ENCODE results near the gene CNTN5.

CNTN5 gene

GRCh38 chr11:99934008-99934407 is 913.3 kb downstream of the CNTN5 start:
- DNase-seq (ENCODE audit: low read depth): no peak

- DNase-seq (ENCODE audit: low read depth): no peak
Observed at GRCh38 chr11:99937330-99937729, 916.6 kb downstream of the CNTN5 start.

- DNase-seq (ENCODE audit: low read depth): no peak
Observed at GRCh38 chr11:99952816-99953215, 932.1 kb downstream of the CNTN5 start.

GRCh38 chr11:99960536-99960935 is 939.8 kb downstream of the CNTN5 start:
- no peak for DNase-seq (ENCODE audit: low read depth)

- DNase-seq (ENCODE audit: low read depth): no peak
Observed at GRCh38 chr11:99968336-99968735, 947.6 kb downstream of the CNTN5 start.

- DNase-seq (ENCODE audit: low read depth): no peak
Observed at GRCh38 chr11:99973993-99974392, 953.2 kb downstream of the CNTN5 start.

GRCh38 chr11:99979042-99979441 is 958.3 kb downstream of the CNTN5 start:
- no peak for DNase-seq (ENCODE audit: low read depth)

GRCh38 chr11:99987821-99988470 is 967.2 kb downstream of the CNTN5 start:
- DNase-seq (ENCODE audit: low read depth): no peak

- DNase-seq (ENCODE audit: low read depth): no peak
Observed at GRCh38 chr11:99988471-99988837, 967.7 kb downstream of the CNTN5 start.

- DNase-seq (ENCODE audit: low read depth): no peak
Observed at GRCh38 chr11:100003985-100004384, 983.2 kb downstream of the CNTN5 start.

- DNase-seq (ENCODE audit: low read depth): no peak
Observed at GRCh38 chr11:100004541-100004940, 983.8 kb downstream of the CNTN5 start.

- DNase-seq (ENCODE audit: low read depth): no peak
Observed at GRCh38 chr11:100008417-100008816, 987.7 kb downstream of the CNTN5 start.

GRCh38 chr11:100009728-100010127 is 989.0 kb downstream of the CNTN5 start:
- no peak for DNase-seq (ENCODE audit: low read depth)

GRCh38 chr11:100010393-100010792 is 989.6 kb downstream of the CNTN5 start:
- no peak for DNase-seq (ENCODE audit: low read depth)

GRCh38 chr11:100011697-100012096 is 990.9 kb downstream of the CNTN5 start:
- DNase-seq (ENCODE audit: low read depth): no peak

- no peak for DNase-seq (ENCODE audit: low read depth)
Observed at GRCh38 chr11:100013011-100013410, 992.3 kb downstream of the CNTN5 start.

- no peak for DNase-seq (ENCODE audit: low read depth)
Observed at GRCh38 chr11:100031973-100032372, 1011.2 kb downstream of the CNTN5 start.

- no peak for DNase-seq (ENCODE audit: low read depth)
Observed at GRCh38 chr11:100061006-100061405, 1040.3 kb downstream of the CNTN5 start.

GRCh38 chr11:100066399-100066798 is 1045.7 kb downstream of the CNTN5 start:
- no peak for DNase-seq (ENCODE audit: low read depth)

GRCh38 chr11:100068116-100068515 is 1047.4 kb downstream of the CNTN5 start:
- DNase-seq (ENCODE audit: low read depth): no peak

GRCh38 chr11:100072131-100072530 is 1051.4 kb downstream of the CNTN5 start:
- DNase-seq (ENCODE audit: low read depth): no peak

- DNase-seq (ENCODE audit: low read depth): no peak
Observed at GRCh38 chr11:100080381-100080780, 1059.6 kb downstream of the CNTN5 start.

GRCh38 chr11:100080821-100081220 is 1060.1 kb downstream of the CNTN5 start:
- DNase-seq (ENCODE audit: low read depth): no peak

- DNase-seq (ENCODE audit: low read depth): no peak
Observed at GRCh38 chr11:100093698-100094097, 1072.9 kb downstream of the CNTN5 start.
